Loucy (cell line): ENCODE data around the gene YIF1B.

Experiments
- H2AFZ ChIP-seq: fragments of 200-600 bp; sonication (generic); 2 replicates; pipeline ENCODE4 v1.6.0; 2016; ENCODE audit warnings: antibody characterized with exemption, mild to moderate bottlenecking, low read length, moderate library complexity
- H3F3A ChIP-seq: fragments of 200-600 bp; 2 replicates; pipeline ENCODE4 v1.6.0; 2016; ENCODE audit warnings: antibody characterized with exemption, low read depth, mild to moderate bottlenecking
- H3K27me3 ChIP-seq: fragments of 200-600 bp; sonication (generic); 2 replicates; pipeline ENCODE4 v1.6.1; 2014; ENCODE audit warnings: low read length, mild to moderate bottlenecking; ENCODE audit not compliant: insufficient read depth, poor library complexity, severe bottlenecking
- H3K36me3 ChIP-seq: fragments of 200-600 bp; sonication (generic); 2 replicates; pipeline ENCODE4 v1.6.1; 2016; ENCODE audit warnings: low read length; ENCODE audit not compliant: insufficient read depth
- H3K4me1 ChIP-seq: fragments of 200-600 bp; sonication (generic); 2 replicates; pipeline ENCODE4 v1.5.1; 2014; ENCODE audit warnings: low read length, mild to moderate bottlenecking; ENCODE audit not compliant: insufficient read depth, poor library complexity, severe bottlenecking
- H3K4me2 ChIP-seq: fragments of 200-600 bp; sonication (generic); 2 replicates; pipeline ENCODE4 v1.6.0; 2014; ENCODE audit warnings: antibody characterized with exemption, low read length, low read depth, mild to moderate bottlenecking; ENCODE audit not compliant: poor library complexity, severe bottlenecking
- H3K4me3 ChIP-seq: fragments of 200-600 bp; sonication (generic); 2 replicates; pipeline ENCODE4 v1.5.1; 2014; ENCODE audit warnings: low read length, mild to moderate bottlenecking, mixed read lengths; ENCODE audit not compliant: poor library complexity, severe bottlenecking
- H3K79me2 ChIP-seq: fragments of 200-600 bp; sonication (generic); 2 replicates; pipeline ENCODE4 v1.6.1; 2014; ENCODE audit warnings: low read length; ENCODE audit not compliant: insufficient read depth
- H3K9ac ChIP-seq: fragments of 200-600 bp; sonication (generic); 2 replicates; pipeline ENCODE4 v1.6.0; 2014; ENCODE audit warnings: mild to moderate bottlenecking, low read depth, low read length, moderate library complexity; ENCODE audit not compliant: poor library complexity, severe bottlenecking
- H3K9me2 ChIP-seq: fragments of 200-600 bp; sonication (generic); replicated peaks from 2 replicates; pipeline ENCODE4 v1.6.1; 2016; ENCODE audit warnings: low read depth, low read length, mixed read lengths
- H3K9me3 ChIP-seq: fragments of 200-600 bp; sonication (generic); 2 replicates; pipeline ENCODE4 v1.6.1; 2014; ENCODE audit warnings: mild to moderate bottlenecking, antibody characterized with exemption, low read length, low read depth; ENCODE audit not compliant: insufficient read depth
- H4K20me1 ChIP-seq: fragments of 200-600 bp; sonication (generic); 2 replicates; pipeline ENCODE4 v1.6.0; 2014; ENCODE audit warnings: antibody characterized with exemption, low read length, mild to moderate bottlenecking; ENCODE audit not compliant: insufficient read depth, poor library complexity, severe bottlenecking
- EZH2phosphoT487 ChIP-seq: fragments of 200-600 bp; IDR thresholded peaks from 2 replicates; pipeline ENCODE4 v1.6.1; 2018; ENCODE audit warnings: antibody characterized with exemption, mild to moderate bottlenecking, moderate library complexity, borderline replicate concordance
- TF ChIP-seq, protein P1 (sequence below): fragments of 200-600 bp; sonication (generic); conservative IDR thresholded peaks from 2 replicates; pipeline ENCODE4 v1.5.1; 2014; ENCODE audit warnings: mild to moderate bottlenecking, antibody characterized with exemption, low read length

The YIF1B gene

GRCh38 chr19:38359242-38360021 is 43.7 kb upstream of the YIF1B start:
- Histone ChIP-seq H3K9me3 (no peaks in the 10 kb centered on the region), H4K20me1 (no peaks in the 10 kb centered on the region), H3K36me3 (no peaks in the 10 kb centered on the region), H3K9me2 (no peaks in the 10 kb centered on the region), H3K4me2 (no peak overlapping the region), H3F3A (no peaks in the 10 kb centered on the region), H3K4me3 (no peak overlapping the region), H3K9ac (no peak overlapping the region), H3K27me3 (no peaks in the 10 kb centered on the region), H3K79me2 (no peaks in the 10 kb centered on the region), H2AFZ (no peak overlapping the region), H3K4me1 (no peaks in the 10 kb centered on the region)
- no peak for TF ChIP-seq EZH2phosphoT487
- TF ChIP-seq, protein P1, sequence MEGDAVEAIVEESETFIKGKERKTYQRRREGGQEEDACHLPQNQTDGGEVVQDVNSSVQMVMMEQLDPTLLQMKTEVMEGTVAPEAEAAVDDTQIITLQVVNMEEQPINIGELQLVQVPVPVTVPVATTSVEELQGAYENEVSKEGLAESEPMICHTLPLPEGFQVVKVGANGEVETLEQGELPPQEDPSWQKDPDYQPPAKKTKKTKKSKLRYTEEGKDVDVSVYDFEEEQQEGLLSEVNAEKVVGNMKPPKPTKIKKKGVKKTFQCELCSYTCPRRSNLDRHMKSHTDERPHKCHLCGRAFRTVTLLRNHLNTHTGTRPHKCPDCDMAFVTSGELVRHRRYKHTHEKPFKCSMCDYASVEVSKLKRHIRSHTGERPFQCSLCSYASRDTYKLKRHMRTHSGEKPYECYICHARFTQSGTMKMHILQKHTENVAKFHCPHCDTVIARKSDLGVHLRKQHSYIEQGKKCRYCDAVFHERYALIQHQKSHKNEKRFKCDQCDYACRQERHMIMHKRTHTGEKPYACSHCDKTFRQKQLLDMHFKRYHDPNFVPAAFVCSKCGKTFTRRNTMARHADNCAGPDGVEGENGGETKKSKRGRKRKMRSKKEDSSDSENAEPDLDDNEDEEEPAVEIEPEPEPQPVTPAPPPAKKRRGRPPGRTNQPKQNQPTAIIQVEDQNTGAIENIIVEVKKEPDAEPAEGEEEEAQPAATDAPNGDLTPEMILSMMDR, result no peak

DNA sequence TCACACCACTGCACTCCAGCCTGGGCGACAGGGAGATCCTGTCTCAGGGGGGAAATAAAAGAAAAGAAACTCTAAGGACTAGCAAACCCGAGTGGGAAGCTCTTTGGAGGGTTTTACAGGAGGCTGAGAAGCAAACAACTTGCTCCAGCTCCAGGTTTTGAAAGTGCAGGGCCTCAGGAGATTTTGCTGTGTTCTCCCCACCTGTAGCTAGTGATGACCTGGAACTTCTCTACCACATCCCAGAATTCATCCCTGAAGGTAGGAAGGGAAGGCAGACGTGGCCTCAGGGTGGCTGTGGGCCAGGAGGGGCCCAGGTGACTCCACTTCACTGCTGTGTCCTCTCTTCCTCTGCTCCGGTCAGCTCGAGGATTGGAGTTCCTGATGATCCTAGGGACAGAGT is 42.3 kb upstream of the YIF1B start:
- H3K36me3 ChIP-seq, result no peaks in the 10 kb centered on the region
- H3F3A ChIP-seq, result no peaks in the 10 kb centered on the region
- H3K9me3 ChIP-seq, result no peaks in the 10 kb centered on the region
- no peaks in the 10 kb centered on the region for H3K9me2 ChIP-seq
- H3K4me2 ChIP-seq, result no peak overlapping the region
- H3K27me3 ChIP-seq, result no peaks in the 10 kb centered on the region
- H4K20me1 ChIP-seq, result no peaks in the 10 kb centered on the region
- H3K4me3 ChIP-seq, result no peak overlapping the region
- H3K4me1 ChIP-seq, result no peaks in the 10 kb centered on the region
- H3K79me2 ChIP-seq, result no peaks in the 10 kb centered on the region
- no peak overlapping the region for H3K9ac ChIP-seq
- TF ChIP-seq, protein P1, result no peak
- no peak for TF ChIP-seq EZH2phosphoT487
- H2AFZ ChIP-seq, result no peak overlapping the region

DNA sequence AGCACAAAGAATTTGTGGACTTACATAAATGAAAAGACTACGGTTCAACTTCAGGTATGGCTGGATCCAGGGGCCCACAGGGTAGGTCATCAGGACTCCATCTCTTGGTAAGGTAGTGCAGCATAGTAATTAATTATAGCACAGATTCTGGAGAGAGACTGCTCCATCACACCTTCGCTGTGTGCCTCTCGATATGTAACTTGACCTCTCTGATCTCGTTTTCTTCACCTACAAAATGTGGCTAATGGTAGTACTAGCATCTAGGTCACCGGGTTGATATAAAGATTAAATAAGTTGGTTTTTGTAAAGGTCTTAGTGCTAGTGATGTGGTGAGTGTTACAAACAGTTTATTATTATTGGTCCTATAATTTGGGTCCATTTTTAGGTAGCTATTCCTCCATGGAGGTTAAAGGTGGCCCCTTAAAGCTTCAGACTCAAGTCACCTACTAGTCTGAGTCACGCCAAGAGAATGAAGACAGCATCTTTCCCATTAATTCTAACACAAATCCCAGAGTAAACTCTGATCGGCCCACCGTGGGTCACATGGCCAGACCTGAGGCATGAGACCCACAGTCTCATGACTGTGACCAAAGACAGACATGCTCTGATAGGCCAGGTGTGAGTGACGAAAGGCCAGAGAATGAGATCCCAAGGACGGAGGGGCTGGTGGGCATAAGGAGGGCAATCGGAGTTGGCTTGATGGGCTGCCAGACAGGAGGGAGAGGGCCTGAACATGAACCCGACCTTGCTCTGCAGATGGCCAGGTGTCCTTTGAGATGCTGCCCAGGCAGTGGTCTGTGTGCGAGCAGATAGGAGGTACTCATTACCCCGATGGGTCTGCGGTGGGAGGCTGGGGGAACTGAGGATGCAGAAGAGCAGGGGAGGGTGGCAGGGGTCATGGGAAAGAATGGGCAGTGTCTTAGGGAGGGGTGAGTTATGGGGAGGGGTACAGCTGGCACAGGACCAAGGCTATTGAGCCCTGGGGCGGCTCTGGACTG is 40.3 kb upstream of the YIF1B start:
- Histone ChIP-seq H3K9ac (no peak overlapping the region), H2AFZ (no peak overlapping the region), H3K79me2 (no peaks in the 10 kb centered on the region), H3F3A (no peaks in the 10 kb centered on the region), H3K4me2 (no peak overlapping the region), H3K9me2 (no peaks in the 10 kb centered on the region), H4K20me1 (no peaks in the 10 kb centered on the region), H3K36me3 (no peaks in the 10 kb centered on the region), H3K9me3 (no peaks in the 10 kb centered on the region), H3K27me3 (no peaks in the 10 kb centered on the region), H3K4me1 (no peaks in the 10 kb centered on the region), H3K4me3 (no peak overlapping the region)
- TF ChIP-seq, protein P1, result no peak
- no peak for TF ChIP-seq EZH2phosphoT487
